ENCODE data around the gene OLFM2. TPM values are rescaled to one million over a fixed set of nuclear protein-coding genes. Genes with fewer than 3 reads are reported as not detected.
"Not testable (repeated sequence)": the region's sequence is repeated elsewhere in the genome, so short reads cannot be mapped to it uniquely, and the experiment has no call there.

OLFM2 gene
- polyA plus RNA-seq, 1 donor: 18.9 TPM

DNA sequence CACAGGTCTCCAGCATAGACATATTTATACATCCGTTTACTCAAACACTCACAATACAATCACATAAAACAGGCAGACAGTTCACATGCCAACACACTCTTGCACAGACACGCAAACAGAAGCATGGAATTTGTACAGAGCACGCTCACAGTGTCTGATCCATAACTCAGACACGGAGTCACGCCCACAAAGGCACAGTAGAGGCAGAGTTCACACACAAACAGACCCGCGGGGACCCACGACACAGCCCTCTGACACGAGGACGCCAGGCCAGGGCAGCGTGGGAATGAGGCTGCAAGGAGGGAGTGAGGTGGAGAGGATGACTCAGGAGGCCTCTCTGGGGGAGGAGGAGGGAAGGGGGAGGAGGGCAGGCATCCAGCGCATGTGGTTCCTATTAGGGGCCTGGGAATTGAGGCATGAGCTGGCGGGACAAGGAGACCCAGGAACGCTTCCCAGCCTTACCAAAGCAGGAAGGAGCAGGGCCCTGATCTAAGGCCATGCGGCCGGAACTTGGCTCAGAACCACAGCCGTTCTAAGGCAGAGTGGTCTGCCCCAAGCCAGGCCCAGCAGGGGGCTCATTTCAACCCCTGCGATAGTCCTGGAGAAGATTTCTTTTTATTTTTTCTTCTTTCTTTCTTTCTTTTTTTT is 9.1 kb upstream of the OLFM2 start:
- no peak for DNase-seq

DNA sequence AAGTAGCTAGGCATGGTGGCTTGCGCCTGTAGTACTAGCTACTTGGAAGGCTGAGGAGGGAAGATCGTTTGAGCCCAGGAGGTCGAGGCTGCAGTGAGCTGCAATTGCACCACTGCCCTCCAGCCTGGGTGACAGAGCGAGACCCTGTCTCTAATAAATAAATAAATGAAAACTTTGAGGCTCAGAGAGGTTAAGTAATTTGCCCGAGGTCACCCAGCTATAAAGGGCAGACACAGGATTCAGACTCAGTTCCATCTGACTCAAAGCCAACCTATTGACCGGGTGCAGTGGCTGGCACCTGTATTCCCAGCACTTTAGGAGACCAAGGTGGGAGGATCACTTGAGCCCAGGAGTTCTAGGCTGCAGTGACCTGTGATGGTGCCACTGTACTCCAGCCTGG is 7.4 kb upstream of the OLFM2 start:
- no peak for DNase-seq

DNA sequence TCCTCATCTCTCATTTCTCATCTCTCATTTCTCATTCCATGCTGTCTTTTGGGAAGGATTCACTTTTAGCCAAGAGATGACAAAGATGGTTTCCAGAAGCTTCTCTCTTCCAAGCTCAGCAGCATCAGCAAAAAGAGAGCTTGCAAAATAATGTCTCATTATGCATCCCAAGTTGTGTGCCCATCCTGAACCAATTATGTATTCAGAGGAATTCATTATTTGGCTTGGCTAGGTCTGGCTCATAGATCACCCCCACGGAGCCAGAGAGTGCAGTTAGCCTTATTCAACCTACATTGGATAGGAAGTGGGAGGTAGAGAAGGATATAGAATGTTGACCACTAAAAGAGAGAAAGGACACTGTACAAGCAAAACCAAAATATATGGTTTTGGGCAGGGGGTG is 5.4 kb upstream of the OLFM2 start:
- DNase-seq: no peak

DNA sequence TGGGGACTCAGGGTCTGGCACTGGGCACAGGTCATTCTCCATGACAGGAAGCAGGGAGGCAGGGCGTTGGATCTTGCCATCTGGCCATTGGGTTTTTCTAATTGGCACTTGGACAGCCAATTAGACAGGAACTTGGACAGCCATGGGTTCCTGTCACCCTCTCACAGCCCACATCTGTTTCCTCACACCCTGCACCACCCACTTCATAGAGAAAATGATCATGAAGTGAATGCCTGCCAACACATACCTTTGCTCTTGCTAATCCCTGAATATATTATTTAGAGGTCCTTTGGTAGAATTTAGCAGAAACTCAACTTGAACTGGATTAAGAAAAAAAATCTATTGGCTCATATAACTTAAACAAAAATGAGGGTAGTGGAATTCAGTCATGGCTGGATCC is 4.9 kb upstream of the OLFM2 start:
- DNase-seq: no peak

DNA sequence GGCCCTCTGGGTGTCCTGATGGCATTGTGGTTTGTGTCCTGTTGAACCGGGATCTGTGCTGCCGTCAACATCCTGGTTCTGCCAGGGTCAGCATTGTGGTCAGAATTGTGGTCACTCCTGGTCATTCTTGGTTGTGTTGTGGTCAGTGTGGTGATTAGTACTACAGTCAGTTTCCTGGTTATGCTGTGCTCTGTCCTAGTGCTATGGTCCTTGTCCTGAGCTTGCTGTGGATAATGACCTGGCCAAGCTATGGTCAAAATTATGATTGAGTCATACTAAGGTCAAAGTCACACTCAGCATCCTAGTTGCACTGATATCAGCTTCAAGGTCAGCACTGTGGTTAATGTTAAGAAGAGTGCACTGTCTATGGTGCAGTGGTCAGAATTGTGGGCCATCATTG is 4.5 kb upstream of the OLFM2 start:
- DNase-seq: no peak

DNA sequence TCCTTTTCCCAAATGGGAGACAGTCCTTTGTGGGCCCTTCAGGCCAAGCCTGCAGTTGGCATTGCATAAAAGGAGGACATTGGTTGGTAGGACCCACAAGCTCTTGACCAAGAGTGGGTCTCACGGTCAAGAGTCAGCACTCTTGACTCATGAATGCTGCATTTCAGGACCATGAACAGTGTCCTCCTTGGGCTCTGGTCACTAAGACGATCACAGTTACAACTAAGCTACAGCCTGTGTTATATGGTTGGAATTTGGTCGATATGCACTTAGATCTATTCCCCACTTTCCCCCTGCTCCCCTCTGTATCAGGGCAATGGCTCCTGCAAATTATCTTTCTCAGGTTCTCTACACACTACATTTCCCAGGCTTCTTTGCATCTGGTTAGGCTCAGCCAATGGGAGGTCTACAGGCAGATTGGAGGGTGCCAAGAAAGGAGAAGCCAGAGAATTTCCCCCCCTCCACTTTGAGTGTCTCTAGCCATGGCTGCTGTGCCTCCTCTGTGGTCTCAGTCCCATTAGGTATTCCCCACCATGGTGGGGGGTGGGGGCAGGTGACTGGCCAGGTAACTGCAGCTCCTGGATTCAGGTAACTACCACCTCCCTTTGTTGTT is 3.1 kb upstream of the OLFM2 start:
- DNase-seq: no peak

DNA sequence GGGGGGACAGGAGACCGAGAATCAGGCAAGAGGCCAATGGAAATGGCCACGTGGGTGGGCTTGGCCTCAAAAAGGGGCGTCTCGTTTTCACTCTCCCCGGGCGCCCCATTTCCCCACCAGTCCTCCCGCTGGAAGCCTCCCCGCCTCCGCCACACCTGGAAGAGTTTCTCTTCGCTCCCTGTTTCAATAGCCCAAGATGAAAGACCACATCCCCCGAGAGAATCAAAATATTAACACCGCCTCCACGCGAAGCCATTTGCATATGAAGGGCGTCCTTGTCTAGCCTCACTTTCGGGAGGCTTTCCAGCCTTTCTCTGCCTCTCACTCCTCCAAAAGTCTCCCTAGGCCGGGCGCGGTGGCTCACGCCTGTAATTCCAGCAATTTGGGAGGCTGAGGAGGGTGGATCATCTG is 691 bp upstream of the OLFM2 start:
- no peak for DNase-seq

DNA sequence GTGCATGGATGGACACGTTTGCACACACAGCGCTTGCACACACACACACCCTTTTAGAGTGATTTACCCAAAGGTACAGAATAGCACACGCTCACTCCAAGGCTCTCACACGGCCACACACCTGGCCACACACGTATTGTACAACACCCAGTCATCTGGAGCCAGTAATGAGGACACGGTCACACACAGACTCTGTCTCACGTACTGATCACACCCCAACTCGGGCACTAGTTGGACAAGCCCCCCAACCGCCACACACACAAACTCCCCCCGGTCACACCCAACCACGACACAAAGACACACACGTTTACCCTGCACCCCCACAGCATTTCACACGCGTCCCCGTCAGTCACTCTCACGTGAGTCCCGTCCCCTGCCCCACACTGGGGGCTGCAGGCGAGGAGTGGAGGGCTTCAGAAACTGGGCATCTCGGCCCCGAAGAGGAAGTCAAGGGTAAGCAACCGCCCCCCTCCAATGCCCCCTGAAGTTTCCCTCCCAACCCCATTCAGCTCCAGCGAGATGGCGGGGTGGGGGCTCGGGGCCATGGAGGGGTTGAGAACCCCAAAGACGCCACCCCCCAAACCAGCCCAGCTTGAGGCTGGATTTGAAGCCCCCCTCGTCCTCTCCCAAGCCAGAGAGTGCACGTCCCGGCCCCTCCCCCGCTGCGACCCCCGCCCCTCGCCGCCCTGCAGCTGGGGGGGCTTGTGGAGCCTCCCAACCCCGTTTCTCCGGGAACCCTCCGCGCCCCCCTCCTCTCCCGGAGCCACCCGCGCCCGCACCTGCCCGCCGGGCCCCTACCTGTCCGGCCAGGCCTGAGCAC is 599 bp downstream of the OLFM2 start:
- no peak for DNase-seq

DNA sequence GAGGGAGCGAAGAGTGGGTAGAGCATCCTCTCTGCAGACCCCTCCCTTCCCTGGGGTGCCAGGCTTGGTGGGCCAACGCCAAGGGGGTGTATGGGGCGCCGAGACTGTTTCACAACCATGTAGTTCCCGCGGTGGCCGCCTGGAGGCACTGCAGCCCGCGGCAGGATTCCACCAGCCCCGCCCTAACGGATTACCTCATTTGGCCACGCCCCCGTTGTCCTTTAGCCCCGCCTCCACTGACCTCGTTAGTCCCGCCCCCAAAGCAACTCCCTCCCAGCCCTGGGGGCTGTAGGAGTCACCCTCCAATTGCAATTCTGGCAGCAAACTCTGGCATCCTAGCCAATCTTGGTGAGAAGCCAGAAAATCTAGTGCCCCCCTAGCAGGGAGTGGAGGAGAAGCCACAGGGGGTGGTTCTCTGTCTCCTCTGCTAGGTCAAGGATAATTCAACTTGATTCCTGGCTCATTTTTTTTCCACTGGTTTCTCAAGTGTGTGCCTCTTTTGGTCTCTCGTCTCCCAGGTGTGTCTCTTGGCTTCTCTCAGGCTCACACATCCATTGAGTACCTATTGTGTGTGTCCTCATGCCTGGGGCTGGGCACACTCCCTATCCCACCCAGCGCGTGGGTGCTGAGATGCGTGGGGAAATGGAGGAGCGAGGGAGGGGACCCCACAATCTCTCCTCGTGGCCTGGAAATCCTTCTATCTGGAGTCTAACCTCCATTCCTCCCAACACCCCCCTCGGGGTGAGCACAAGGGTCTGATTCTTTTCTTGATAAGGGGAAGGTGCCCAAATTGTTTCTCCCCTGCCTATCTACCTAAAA is 2.0 kb downstream of the OLFM2 start:
- no peak for DNase-seq

DNA sequence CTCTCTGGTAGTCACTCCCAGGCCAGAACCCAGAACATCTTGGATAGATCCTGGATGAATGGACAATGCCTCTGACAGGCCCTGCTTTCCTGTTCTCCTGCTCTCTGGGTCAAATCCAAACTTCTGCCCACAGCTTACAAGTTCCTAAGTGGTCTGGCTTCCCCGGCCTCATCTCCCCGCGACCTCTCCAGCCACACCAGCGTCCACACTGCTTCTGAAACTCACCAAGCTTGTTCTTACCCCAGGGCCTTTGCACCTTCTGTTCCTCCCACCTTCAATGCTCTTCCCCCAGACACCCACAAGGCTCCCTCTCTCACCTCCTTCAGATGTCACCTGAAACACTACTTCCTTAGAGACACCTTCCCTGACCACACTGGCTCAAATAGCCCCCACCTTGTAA is 3.5 kb downstream of the OLFM2 start:
- no peak for DNase-seq

DNA sequence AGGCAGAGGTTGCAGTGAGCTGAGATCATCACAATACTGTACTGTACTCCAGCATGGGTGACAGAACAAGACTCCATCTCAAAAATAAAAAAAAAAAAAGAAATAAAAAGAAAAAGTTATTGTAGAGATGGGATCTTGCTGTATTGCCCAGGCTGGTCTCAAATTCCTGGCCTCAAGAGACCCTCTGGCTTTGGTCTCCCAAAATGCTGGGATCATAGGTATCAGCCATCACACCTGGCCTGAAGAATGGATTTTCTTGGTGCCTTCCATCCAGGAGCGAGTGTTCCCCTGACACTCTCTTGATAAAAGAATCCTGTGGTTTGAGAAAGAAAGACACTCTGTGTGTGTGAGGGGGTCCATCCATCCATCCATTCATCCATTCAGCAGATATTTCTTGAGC is 4.7 kb downstream of the OLFM2 start:
- DNase-seq: no peak

DNA sequence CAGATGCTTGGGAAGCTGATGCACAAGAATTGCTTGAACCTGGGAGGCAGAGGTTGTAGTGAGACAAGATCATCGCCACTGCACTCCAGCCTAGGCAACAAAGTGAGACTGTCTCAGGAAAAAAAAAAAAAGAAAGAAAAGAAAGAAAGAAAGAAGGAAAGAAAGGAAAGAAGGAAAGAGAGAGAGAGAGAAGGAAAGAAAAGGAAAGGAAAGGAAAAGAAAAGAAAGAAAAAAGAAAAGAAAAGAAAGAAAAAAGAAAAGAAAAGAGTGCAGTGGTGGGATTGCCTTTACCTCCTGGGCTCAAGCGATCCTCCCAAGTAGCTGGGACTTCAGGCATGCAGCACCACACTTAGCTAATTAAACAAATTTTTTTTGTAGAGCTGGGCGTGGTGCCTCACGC is 12.9 kb downstream of the OLFM2 start:
- no peak for DNase-seq

DNA sequence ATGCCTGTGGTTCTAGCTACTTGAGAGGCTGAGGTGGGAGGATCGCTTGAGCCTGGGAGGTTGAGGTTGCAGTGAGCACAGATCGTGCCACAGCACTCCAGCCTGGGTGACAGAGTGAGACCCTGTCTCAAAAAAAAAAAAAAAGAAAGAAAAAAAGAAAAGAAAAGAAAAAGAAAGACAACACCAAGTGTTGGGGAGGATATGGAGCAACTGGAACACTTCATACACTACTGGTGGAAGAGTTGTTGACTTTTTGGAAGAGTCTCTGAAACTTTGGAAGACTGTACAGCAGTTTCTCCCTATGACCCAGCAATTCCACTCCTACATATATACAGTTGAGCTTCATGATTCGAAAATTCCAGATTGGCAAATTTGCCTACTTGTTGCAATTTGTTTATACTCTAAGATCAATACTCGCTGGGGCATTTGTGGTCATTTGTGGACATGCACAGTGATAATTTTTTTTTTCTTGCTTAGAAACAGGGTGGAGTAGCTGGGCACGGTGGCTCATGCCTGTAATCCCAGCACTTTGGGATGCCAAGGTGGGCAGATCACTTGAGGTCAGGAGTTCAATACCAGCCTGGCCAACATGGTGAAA is 13.4 kb downstream of the OLFM2 start:
- not testable (repeated sequence) for DNase-seq

DNA sequence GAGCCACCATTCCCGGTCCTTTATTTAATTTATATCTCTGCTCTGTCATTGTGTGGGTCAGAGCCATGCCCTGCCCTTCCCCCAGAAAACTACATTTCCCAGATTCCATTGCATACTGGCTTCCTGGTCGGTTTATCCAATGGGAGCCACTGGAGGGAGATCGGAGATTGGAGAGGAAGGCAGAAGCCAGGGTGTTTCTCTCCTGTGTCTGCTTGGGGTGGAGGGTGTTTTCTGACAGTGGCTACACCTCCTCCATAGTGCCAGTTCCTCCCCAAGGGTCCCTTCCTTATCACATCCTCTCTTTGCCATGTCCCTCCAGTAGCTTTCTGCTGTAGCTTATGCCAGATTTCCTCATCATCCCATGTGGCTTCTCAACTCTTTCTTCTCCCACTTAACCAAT is 19.0 kb downstream of the OLFM2 start:
- DNase-seq: no peak

DNA sequence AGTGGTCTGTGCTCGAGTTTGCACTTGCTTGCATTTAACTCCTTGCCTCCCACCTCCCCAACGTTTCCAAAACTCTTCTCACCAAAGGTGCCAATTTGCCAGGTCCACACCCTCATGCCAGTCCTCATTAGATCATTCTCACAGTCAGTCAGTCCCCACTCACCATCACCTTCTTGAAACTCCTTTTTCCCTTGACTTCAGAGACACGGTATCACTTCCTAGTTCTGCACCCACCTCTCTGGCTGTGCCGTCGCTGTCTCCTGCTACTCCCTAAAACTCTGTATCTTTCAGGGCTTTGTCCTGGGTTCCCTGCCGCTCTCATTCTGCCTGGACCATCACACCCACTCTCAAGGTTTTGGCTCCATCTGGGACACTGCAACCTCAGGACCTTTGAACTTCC is 19.6 kb downstream of the OLFM2 start:
- DNase-seq: no peak

DNA sequence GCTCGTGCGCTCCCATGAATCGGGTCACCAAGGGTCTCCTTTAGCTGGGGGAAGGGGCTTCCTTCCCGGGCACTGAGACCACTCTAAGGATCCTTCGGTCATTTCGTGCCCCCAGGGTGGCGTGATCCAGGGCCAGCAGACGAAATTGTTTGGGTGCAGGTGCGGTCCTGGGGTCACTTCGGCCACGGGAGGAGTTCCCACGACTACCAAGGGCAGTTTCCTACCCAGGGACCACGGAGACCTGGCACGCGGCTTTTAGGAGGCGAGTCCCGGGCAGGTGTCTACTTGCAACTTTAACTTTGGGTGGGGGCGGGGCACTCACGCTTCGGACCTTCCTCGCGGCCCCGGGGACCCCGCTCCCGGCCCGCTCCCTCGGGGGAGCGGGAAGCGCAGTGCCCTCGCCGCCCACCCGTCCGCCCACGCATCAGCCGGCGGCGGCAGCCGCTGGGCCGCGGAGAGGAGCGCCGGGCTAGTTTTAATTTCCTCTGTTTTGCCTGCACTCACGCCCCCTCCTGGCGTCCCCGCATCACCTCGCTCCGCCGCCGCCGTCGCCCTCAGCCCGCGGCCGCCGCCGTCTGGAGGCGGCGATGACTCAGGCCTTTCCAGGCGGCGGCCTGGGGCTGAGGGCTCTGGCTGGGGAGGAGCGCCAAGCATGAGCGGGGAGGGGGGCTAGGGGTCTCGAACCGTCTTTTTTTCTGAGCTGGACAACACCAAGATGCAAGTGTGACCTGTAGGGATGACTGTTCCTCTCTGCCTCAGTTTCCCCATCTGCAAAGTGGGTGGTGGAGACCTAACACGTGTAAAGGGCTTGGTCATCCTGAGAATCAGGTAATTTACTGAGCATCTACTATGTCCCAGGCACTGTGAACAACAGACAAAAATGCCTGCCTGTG is 21.8 kb downstream of the OLFM2 start:
- peak; percentile 68 for DNase-seq

DNA sequence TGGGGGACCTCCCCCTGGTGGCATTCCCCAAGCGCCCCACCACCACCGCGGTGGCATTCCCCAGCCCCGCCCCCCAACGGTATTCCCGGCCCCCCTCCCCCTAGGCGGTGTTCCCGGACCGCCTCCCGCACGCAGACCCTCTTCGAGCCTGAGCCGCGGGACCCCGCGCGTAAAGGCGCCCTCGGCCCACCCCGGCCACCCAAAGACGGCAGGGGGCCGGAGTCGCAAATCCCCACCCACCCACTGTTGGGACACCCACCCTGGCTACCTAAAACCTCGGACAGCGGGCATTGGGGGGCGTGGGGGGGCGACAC is 22.4 kb downstream of the OLFM2 start:
- no peak for DNase-seq

DNA sequence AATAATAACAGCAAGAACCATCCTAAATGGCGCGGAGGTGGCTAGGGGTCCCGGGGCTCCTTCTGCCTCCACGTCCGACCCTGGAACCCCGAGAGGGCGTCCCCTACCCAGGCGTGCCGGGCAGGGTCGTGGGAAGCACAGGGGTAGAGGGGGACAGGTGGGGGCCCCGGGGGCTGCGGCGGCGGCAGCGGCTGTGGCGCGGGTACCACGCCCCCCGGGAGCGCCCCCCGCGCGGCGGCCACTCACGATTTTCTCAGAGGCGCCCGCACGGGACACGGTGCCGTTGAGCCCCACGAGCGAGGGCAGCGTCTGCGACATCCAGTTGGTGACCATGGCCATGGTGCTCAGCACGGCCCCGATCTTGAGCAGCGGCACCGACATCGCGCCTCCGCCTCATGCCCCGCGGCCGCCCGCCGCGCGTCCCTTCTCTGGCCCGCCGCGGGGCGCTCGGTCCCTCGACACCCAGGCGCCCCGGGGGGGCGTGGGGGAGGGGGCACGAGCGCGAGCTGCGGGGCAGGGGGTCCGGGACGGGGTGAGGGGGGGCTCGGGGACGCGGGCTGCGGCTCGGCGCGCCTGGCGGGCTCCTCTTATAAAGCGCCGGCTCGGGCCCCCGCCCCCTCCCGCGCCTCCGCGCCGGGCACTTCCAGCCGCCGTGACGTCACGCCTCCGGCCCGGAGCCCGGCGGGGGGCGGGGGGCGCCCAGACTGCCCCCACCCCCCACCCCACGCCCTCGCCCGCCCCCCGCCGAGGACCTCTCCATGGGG is 22.9 kb downstream of the OLFM2 start:
- DNase-seq: no peak

DNA sequence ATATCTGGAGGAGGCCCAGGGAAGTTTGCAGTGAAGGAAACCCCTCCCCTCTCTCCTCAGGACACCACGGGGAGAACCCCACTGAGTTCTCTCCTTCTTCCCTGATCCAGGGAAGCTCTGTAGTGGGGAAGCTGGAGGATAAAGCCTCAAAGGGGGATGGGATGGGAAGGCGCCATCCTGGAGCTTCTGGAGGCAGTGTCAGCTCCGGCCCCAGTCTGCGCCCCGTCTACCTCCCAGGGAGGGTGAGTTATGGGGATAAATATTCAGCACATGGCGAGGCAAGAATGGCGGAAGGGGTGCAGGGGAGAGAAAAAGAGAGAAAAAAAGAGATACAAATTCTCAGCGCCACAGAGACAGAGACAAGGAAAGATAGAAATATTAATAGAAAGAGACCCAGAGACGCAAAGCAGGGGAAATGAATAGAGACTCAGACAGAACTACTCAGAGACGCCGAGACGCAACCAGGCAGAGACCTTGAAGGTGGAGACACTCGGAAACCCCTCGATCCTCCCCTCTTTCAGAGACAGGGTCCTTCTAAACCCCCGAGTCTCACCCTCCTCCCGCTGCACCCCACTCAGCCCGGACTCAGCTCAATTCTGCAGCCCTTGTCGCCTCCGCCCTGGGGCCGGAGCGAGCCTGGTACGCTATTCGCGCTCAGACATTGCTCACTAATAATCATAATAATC is 23.6 kb downstream of the OLFM2 start:
- DNase-seq: no peak

Measured in left kidney (tissue), 2 donors.